Measurements from ENCODE around the gene C2orf49. TPM values are rescaled to one million over a fixed set of nuclear protein-coding genes. Genes with fewer than 3 reads are reported as not detected.

The C2orf49 gene
- total RNA-seq, 1 donor from 2014 or later: 21.2 TPM

DNA sequence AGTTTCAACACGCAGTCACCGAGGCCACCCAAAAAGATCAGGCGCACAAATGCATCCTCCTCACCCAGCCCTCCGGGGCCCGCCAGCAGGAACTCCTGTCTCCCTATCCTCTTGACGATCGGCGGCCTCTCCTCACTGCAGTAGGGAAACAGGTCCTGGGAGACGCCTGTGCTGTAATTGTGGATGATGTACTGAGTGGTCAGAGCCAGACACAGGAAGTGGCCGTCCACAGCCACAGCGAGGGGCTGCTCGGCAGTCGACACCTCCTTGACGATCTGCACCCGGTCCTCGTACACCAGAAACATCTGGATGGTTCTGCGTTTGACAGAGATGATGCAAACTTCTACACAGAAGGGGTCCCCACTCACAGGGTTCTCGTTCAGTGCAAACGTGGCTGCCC is 29.8 kb upstream of the C2orf49 start:
- no peak overlapping the region for H3K4me3 ChIP-seq (ENCODE audit: low read depth, low read length)
- TF ChIP-seq, protein P1, sequence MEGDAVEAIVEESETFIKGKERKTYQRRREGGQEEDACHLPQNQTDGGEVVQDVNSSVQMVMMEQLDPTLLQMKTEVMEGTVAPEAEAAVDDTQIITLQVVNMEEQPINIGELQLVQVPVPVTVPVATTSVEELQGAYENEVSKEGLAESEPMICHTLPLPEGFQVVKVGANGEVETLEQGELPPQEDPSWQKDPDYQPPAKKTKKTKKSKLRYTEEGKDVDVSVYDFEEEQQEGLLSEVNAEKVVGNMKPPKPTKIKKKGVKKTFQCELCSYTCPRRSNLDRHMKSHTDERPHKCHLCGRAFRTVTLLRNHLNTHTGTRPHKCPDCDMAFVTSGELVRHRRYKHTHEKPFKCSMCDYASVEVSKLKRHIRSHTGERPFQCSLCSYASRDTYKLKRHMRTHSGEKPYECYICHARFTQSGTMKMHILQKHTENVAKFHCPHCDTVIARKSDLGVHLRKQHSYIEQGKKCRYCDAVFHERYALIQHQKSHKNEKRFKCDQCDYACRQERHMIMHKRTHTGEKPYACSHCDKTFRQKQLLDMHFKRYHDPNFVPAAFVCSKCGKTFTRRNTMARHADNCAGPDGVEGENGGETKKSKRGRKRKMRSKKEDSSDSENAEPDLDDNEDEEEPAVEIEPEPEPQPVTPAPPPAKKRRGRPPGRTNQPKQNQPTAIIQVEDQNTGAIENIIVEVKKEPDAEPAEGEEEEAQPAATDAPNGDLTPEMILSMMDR (conservative IDR thresholded peaks at IDR 0.05; ENCODE audit: low read depth, low read length): no peak
- no peak for DNase-seq (ENCODE audit: low read depth)

DNA sequence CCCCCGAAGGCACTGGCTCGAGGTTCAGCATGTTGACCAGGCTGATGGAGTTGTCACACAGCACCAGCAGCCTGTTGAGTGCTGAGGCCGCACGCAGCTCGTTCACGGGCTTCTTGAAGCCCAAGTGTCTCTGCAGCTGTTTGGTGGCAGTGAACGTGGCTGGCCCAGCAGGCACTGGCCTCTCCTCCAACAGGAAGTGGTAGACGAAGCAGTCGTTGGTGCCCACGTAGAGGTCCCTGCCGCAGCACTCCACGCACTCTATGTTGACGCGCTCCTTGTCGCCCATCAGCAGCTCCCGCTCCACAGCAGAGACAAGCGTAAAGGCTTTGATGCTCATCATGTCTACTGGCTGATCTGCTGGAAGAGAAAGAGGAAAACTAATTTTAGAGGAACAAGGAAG is 29.4 kb upstream of the C2orf49 start:
- DNase-seq (ENCODE audit: low read depth): no peak
- H3K4me3 ChIP-seq (ENCODE audit: low read depth, low read length): no peak overlapping the region
- TF ChIP-seq, protein P1 (conservative IDR thresholded peaks at IDR 0.05; ENCODE audit: low read depth, low read length): no peak

DNA sequence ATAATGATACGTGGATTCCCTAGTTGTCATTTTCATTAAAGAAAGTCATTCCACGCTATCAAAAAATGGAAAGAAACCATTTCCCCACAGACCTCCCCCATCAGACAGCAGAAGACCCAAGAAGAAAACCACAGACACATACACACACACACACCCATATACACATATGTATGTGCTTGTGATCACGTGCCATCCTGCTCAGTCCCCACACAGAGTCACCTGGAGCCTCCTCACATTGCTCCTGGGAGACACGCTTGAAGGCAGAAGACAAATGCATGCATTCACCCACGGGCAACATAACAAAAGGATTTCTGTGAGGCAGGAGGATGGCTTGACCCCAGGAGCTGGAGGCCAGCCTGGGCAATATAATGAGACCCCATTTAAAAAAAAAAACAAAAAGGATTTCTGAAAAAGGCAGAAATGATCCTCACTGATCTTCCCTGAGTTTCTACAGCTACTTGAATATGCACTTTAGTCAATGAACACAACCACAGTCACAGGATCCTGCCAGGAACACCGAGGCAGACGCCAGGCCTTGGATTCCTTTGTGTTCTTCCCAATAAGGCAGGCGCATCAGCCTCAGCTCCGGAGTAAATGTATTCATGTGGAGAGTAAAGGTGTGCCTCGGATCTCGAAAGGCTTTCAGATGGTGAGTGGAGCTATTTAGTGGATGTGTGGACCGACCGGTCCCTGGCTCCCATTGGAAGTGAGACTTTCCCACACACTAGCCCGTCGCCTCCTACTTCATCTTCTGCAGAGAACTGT is 28.8 kb upstream of the C2orf49 start:
- no peak overlapping the region for H3K4me3 ChIP-seq (ENCODE audit: low read depth, low read length)
- TF ChIP-seq, protein P1 (conservative IDR thresholded peaks at IDR 0.05; ENCODE audit: low read depth, low read length): no peak
- DNase-seq (ENCODE audit: low read depth): no peak

DNA sequence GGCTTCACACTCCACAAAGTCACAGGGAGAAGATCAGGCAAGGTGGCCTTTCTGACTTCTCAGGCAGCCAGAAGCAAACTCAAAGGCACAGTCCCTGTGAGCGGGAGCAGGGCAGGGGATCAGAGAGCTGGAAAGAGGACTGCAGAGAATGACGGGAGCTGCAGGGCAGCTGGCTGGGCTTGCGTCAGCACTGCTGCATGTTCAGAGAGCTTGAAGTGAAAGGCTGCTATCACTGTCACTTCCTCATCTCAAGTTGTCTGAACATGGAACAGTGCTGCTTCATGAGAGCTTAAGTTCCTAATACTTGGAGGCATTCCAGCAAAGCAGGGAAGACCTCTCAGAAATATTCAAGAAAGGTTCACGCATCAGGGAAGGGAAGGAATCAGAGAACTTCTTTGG is 28.2 kb upstream of the C2orf49 start:
- H3K4me3 ChIP-seq (ENCODE audit: low read depth, low read length): no peak overlapping the region
- DNase-seq (ENCODE audit: low read depth): no peak
- TF ChIP-seq, protein P1 (conservative IDR thresholded peaks at IDR 0.05; ENCODE audit: low read depth, low read length): no peak

DNA sequence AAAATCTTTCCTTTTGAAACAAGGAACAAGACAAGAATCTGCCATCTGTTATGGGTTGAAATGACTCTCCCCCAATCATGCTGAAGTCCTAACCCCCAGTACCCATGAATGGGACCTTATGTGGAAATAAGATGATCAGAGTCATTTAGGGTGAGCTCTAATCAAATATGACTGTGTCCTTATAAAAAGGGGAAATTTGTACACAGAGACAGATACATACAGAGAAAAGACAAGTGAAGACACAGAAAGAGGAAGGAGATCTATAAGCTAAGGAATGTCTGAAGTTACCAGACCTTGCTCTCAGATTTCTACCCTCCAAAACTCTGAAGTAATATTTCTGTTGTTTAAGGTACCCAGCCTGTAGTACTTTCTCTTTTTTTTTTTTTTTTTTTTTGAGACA is 23.5 kb upstream of the C2orf49 start:
- H3K4me3 ChIP-seq (ENCODE audit: low read depth, low read length): no peak overlapping the region
- DNase-seq (ENCODE audit: low read depth): no peak
- TF ChIP-seq, protein P1 (conservative IDR thresholded peaks at IDR 0.05; ENCODE audit: low read depth, low read length): no peak

DNA sequence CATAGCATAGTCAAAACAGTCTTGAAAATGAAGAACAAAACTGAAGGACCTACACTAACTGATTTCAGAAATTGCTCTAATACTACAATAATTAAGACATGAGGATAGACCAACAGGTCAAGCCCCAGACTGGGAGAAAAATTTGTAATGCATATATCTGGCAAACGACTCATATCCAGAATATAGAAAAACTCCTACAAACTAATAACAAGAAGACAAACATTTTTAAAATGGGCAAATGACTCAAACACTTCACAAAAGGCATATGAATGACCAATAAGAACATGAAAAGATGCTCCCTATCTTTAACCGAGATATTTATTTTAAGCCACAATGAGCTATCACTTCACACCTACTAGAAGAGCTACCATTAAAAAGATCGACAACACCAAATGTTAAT is 22.0 kb upstream of the C2orf49 start:
- TF ChIP-seq, protein P1 (conservative IDR thresholded peaks at IDR 0.05; ENCODE audit: low read depth, low read length): no peak
- no peak for DNase-seq (ENCODE audit: low read depth)
- H3K4me3 ChIP-seq (ENCODE audit: low read depth, low read length): no peak overlapping the region

DNA sequence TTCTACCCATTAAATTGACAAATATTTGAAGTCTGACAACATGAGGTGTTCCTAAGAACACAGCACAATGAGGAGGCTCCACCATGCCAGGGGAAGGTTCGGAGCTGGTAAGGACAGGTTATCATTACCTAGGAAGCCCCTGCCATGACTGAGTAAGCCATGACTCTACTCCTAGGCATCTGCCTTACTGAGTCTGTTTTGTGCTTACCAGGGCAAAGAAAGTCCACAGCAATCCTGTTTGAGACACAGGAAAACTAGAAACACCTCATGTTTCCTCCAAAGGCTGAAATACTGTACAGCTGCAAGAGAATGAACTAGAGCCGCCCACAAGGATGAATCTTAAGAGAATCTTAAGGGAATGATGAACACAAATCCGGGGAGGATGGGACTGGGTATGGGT is 19.4 kb upstream of the C2orf49 start:
- no peak overlapping the region for H3K4me3 ChIP-seq (ENCODE audit: low read depth, low read length)
- DNase-seq (ENCODE audit: low read depth): no peak
- TF ChIP-seq, protein P1 (conservative IDR thresholded peaks at IDR 0.05; ENCODE audit: low read depth, low read length): no peak
